HEK293T (cell line): ENCODE results near the gene BAZ2A.

Experiments
- CTCF ChIA-PET: fragments of 350-600 bp; formaldehyde crosslinking; extraction: SDS; loops from one replicate; lab custom pipeline; 2021; ENCODE audit warnings: antibody characterized with exemption, inconsistent platforms; lab: Yijun Ruan, JAX
- POLR2A ChIA-PET: fragments of 350-600 bp; formaldehyde crosslinking; extraction: SDS; loops from one replicate; lab custom pipeline; 2020; ENCODE audit warnings: antibody characterized with exemption, inconsistent platforms; lab: Yijun Ruan, JAX
- DNase-seq: peaks from one replicate; pipeline ENCODE4 v3.0.0; 2012; ENCODE audit warnings: mixed read lengths; ENCODE audit errors: extremely low spot score
- ARNT ChIP-seq: fragments of 450-650 bp; IDR thresholded peaks from 2 replicates; pipeline ENCODE4 v1.6.1; 2017; ENCODE audit warnings: mild to moderate bottlenecking
- BHLHE40 ChIP-seq: fragments of 450-650 bp; IDR thresholded peaks from 2 replicates; pipeline ENCODE4 v1.6.1; 2016; ENCODE audit warnings: mild to moderate bottlenecking, moderate library complexity, borderline replicate concordance
- CTBP1 ChIP-seq: fragments of 450-650 bp; IDR thresholded peaks from 2 replicates; pipeline ENCODE4 v1.6.1; 2016; ENCODE audit warnings: borderline replicate concordance
- ELF4 ChIP-seq: fragments of 450-650 bp; IDR thresholded peaks from 2 replicates; pipeline ENCODE4 v1.6.1; 2017; ENCODE audit warnings: antibody characterized with exemption
- FOXA1 ChIP-seq: fragments of 450-650 bp; IDR thresholded peaks from 2 replicates; pipeline ENCODE4 v1.6.1; 2016; ENCODE audit warnings: mild to moderate bottlenecking
- FOXK2 ChIP-seq: fragments of 450-650 bp; IDR thresholded peaks from 2 replicates; pipeline ENCODE4 v1.6.1; 2016; ENCODE audit warnings: mild to moderate bottlenecking
- FOXM1 ChIP-seq: fragments of 450-650 bp; IDR thresholded peaks from 2 replicates; pipeline ENCODE4 v1.6.1; 2017; ENCODE audit warnings: mild to moderate bottlenecking, borderline replicate concordance
- HDGF ChIP-seq: fragments of 450-650 bp; IDR thresholded peaks from 2 replicates; pipeline ENCODE4 v1.6.1; 2017; ENCODE audit warnings: antibody characterized with exemption, borderline replicate concordance
- L3MBTL2 ChIP-seq: fragments of 450-650 bp; conservative IDR thresholded peaks from 2 replicates; pipeline ENCODE4 v1.6.1; 2016; ENCODE audit warnings: mild to moderate bottlenecking
- LEF1 ChIP-seq: fragments of 450-650 bp; IDR thresholded peaks from 2 replicates; pipeline ENCODE4 v1.6.1; 2017; ENCODE audit warnings: mild to moderate bottlenecking, borderline replicate concordance
- NFRKB ChIP-seq: fragments of 450-650 bp; IDR thresholded peaks from 2 replicates; pipeline ENCODE4 v1.6.1; 2016; ENCODE audit warnings: mild to moderate bottlenecking, moderate library complexity
- SP1 ChIP-seq: fragments of 450-650 bp; IDR thresholded peaks from 2 replicates; pipeline ENCODE4 v1.6.1; 2017
- SUZ12 ChIP-seq: fragments of 450-650 bp; IDR thresholded peaks from 2 replicates; pipeline ENCODE4 v1.6.1; 2016; ENCODE audit warnings: mild to moderate bottlenecking
- TARDBP ChIP-seq: fragments of 450-650 bp; IDR thresholded peaks from 2 replicates; pipeline ENCODE4 v1.6.1; 2016
- ZNF384 ChIP-seq: fragments of 450-650 bp; IDR thresholded peaks from 2 replicates; pipeline ENCODE4 v1.6.1; 2016
- TF ChIP-seq, protein P1 (sequence below): fragments of 450-650 bp; IDR thresholded peaks from 2 replicates; pipeline ENCODE4 v1.6.1; 2016

Gene BAZ2A

DNA sequence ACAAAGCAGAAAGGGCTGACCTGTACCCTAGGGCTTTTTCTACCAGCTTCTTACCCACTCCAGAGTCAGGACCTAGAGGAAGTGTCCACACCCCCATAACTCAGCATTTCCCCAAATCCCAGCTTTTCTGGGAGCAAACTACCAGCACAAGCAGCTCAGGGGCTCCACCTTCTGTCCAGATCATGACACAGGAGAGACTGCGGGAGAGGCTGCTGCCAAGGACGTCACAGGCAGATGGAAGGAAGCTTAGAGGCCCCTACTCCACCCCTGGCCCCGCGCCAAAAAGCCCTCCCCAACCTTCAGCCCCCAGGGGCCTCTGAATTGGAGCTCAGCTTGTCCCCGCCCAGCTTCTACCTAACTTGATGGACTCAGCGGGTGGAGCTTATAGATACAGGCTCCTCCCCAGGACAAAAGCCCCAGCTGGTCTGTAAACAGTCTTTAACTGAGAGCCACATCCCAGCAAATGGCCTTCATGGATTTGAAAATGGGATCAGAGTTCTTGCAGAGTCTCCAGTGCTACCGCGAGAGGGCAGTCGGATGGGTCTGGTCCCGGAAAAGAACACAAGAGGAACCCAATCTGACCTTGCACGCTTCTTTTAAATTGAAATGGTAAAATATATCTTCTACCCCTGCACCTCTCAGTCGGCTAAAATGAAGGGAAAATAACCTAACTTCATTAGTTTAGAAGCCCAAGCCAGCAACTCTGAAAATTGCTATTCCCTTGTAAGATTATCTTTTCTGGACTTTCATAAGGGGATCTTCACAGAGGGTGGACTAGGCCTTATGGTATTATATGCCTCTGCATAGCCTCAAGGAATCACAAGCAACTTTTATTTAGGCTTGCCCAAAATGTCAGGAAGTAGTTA, 6.8 kb upstream of the BAZ2A start:
- CTCF ChIA-PET: interaction anchor here (0.5 to 2.8 kb wide), 38 partner anchors 9 to 799 kb away, joined by 3 to 31 read pairs (median 4); partner anchors contain the start of genes ATP5F1B, PTGES3, RBMS2 and STAT6
- TF ChIP-seq ARNT (no peak), LEF1 (no peak), FOXM1 (peak; percentile 89; the same call in 1 of the 2 replicates), HDGF (0 out of 2 replicates have a peak, but pooled peaks have one; percentile 82)
- TF ChIP-seq, protein P1, sequence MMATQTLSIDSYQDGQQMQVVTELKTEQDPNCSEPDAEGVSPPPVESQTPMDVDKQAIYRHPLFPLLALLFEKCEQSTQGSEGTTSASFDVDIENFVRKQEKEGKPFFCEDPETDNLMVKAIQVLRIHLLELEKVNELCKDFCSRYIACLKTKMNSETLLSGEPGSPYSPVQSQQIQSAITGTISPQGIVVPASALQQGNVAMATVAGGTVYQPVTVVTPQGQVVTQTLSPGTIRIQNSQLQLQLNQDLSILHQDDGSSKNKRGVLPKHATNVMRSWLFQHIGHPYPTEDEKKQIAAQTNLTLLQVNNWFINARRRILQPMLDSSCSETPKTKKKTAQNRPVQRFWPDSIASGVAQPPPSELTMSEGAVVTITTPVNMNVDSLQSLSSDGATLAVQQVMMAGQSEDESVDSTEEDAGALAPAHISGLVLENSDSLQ: peak; percentile 87
- POLR2A ChIA-PET: interaction anchor here (0.5 to 4.2 kb wide), 19 partner anchors 9 to 663 kb away, joined by 3 to 42 read pairs (median 4); partner anchors contain the start of genes ATP5F1B, CS, NACA and PTGES3
- peak; percentile 92 for DNase-seq

DNA sequence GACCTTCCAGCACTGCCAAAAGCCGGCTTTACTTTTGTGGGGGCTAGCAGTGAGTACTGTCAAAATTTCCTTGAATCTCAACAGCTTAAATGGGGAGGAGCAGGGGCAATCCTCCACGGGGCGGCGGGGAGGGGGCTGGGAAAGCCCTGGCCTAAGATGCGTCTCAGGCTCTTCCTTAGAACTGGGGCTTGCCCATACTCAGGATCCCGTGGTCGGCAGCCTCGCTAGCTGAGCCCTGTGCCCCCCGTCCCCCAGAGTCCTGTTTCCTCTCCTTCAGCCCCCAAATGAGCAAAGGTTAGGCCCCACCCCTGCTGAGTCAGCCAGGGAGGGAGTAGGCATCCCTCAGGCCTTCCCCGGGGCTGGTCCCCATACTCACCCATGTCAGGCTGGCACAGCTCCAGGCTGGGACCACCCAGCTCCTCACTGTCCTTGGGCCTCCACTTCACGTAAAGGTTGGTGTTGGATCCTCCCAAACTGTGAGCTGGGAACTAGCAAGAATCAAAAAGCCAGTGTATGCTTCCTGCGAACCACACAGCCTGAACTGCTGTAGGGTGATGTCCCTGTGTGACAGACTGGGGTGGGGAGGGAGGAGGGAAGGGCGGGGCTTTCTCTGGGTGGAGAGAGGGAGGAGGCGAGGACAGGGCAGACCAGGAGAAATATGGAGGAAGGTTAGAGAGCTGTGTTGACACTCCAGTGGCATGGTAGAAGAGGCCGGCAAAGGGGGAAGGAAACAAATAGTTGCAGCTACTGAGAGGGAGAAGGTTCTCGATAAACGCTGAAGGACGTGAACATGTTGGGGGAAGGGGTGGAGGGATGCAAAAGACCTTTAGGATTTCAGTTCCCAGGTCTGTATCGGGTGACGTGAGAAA, 5.9 kb upstream of the BAZ2A start:
- ChIA-PET POLR2A (interaction anchor here (0.5 to 4.2 kb wide), 19 partner anchors 8 to 662 kb away, joined by 3 to 42 read pairs (median 4); partner anchors contain the start of genes ATP5F1B, CS, NACA and PTGES3), CTCF (interaction anchor here (0.6 to 2.8 kb wide), 31 partner anchors 8 to 488 kb away, joined by 3 to 31 read pairs (median 4); partner anchors contain the start of genes ATP5F1B, PTGES3, RBMS2 and STAT6)
- DNase-seq: peak; percentile 71
- TF ChIP-seq, protein P1: peak; percentile 83
- TF ChIP-seq ELF4: no peak

DNA sequence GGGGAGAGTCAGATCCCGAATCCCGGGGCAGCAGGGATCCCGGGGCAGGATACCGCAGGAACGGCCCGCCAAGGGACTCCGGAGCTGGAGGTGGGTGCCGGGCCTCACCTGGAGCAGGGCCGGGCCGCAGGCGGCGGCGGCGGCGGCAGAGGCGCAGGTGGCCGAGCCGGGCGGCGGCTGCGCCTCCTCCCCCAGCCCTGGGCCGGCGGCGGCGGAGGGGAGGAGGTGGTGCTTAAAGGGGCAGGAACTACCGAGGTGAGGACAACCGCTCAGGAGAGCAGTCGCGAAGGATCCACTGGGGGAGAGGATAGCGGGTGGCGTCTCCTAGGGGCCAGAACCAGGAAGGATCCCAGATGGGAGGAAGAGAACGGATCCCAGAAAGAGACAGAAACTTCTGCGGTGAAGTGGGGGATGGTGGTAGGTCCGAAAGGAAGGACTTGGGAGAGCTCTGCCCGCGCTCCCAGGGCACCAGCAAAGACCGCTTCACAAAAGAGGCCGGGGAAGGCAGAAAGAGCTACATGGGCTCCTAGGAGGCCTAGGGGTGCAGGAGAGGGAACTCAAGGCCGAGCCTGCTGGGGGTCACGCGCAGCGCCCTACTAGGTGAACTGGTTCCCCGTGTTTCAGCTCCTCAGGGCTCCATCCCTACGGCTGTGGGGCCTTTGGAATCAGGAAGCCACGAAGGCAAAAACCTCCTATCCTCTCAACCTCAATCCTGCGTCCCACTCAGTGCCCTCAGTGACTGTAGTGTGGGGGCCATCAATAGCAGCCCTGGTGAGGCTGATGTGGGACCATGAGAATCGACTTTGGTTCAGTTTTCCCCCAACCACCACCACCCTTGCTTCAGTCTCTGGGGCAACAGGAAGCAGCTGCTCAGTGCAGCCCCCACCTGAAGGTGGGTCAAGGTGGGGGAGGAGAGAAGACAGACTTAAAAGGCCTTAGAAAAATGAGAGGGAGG, 5.0 kb upstream of the BAZ2A start:
- TF ChIP-seq ARNT: no peak
- 0 out of 2 replicates have a peak, but pooled peaks have one; percentile 67 for TF ChIP-seq HDGF
- 0 out of 2 replicates have a peak, but pooled peaks have one; percentile 54 for TF ChIP-seq FOXM1
- DNase-seq: peak; percentile 66
- ChIA-PET POLR2A (interaction anchor here (1.1 to 4.2 kb wide), 9 partner anchors 10 to 186 kb away, joined by 3 to 42 read pairs (median 6); partner anchors contain the start of genes ATP5F1B, NACA, PTGES3 and RBMS2), CTCF (interaction anchor here (0.6 to 1.8 kb wide), 5 partner anchors 11 to 487 kb away, joined by 3 to 9 read pairs (median 3); partner anchors contain the start of gene STAT6)

GRCh38 chr12:56634242-56634836, 4.2 kb upstream of the BAZ2A start:
- TF ChIP-seq FOXA1 (no peak), CTBP1 (no peak), SUZ12 (no peak), LEF1 (no peak), BHLHE40 (no peak), TARDBP (no peak), ARNT (no peak), HDGF (no peak), NFRKB (no peak), SP1 (no peak), ELF4 (no peak), FOXM1 (no peak)
- peak; percentile 31 for DNase-seq
- ChIA-PET POLR2A (interaction anchor here (1.2 to 4.2 kb wide), 5 partner anchors 12 to 113 kb away, joined by 3 to 42 read pairs (median 9); partner anchors contain the start of genes ATP5F1B, NACA, PTGES3 and RBMS2), CTCF (interaction anchor here (1.3 kb wide), 1 partner anchor 89 kb away, joined by 3 read pairs; no protein-coding TSS in a partner anchor)

DNA sequence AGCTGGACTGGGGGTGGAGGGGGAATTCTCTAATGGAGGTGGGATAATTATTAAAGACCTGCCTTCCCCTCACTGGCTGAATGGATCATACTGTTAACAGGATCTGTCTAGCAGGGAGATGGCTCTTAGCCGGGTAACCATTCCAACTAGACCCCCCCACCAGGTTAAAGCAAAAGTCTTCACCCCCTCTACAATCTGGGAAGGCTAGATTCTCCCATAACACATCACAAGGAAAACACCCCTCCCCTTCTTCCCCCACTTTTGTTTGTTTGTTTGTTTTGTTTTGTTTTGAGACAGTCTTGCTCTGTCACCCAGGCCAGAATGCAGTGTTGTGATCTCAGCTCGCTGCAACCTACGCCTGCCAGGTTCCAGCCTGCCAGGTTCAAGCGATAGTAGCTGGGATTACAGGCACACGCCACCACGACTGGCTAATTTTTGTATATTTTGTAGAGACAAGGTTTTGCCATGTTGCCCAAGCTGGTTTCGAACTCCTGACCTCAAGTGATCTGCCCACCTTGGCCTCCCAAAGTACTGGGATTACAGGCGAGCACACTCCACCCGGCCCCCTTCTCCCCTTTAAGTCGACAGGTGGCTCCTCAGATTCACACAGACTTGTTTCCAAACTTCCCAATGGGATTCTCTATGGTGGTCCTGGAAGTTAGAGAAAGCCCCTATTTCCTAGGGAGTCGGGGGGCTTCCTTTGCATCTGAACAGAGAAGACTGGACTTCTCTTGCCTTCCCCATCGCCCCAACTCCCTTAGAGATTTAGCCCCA, 3.5 kb upstream of the BAZ2A start:
- TF ChIP-seq SP1 (no peak), NFRKB (no peak), FOXK2 (no peak), ELF4 (no peak), SUZ12 (no peak), ARNT (no peak), ZNF384 (no peak), FOXA1 (no peak), LEF1 (no peak), TARDBP (no peak), CTBP1 (no peak), FOXM1 (no peak), HDGF (no peak), BHLHE40 (no peak), L3MBTL2 (no peak)
- TF ChIP-seq, protein P1: no peak
- CTCF ChIA-PET: no interaction called here
- POLR2A ChIA-PET: interaction anchor here (1.2 to 4.2 kb wide), 5 partner anchors 13 to 112 kb away, joined by 3 to 42 read pairs (median 9); partner anchors contain the start of genes ATP5F1B, NACA, PTGES3 and RBMS2
- no peak for DNase-seq
